Activated CD4-positive, alpha-beta T cell treated with anti-CD3 and anti-CD28 coated beads, Interleukin-2, Interleukin-6, amounts not matched to agents 100 ng/mL and 50 ng/mL, durations not matched to agents 16 hours and 8 hours (primary cell): ENCODE measurements around the gene GABBR2.
"Not testable (repeated sequence)": the region's sequence is repeated elsewhere in the genome, so short reads cannot be mapped to it uniquely, and the experiment has no call there.

ENCODE experiments used
- DNase-seq: peaks from one replicate; pipeline ENCODE4 v3.0.0-alpha.2; 2020

GABBR2 gene

GRCh38 chr9:98310752-98311392 is 397.9 kb downstream of the GABBR2 start:
- DNase-seq = no peak

GRCh38 chr9:98306384-98307145 is 402.2 kb downstream of the GABBR2 start:
- no peak for DNase-seq

GRCh38 chr9:98304381-98304780 is 404.4 kb downstream of the GABBR2 start:
- no peak for DNase-seq

- DNase-seq = no peak
Observed at GRCh38 chr9:98303633-98304125, 405.1 kb downstream of the GABBR2 start.

GRCh38 chr9:98302938-98303632 is 405.6 kb downstream of the GABBR2 start:
- no peak for DNase-seq

- no peak for DNase-seq
Observed at GRCh38 chr9:98302150-98302549, 406.6 kb downstream of the GABBR2 start.

- DNase-seq = no peak
Observed at GRCh38 chr9:98300611-98301010, 408.1 kb downstream of the GABBR2 start.

GRCh38 chr9:98298476-98298875 is 410.3 kb downstream of the GABBR2 start:
- DNase-seq = no peak

GRCh38 chr9:98295824-98296223 is 412.9 kb downstream of the GABBR2 start:
- DNase-seq = no peak

- DNase-seq = no peak
Observed at GRCh38 chr9:98291820-98292219, 416.9 kb downstream of the GABBR2 start.

GRCh38 chr9:98290411-98290810 is 418.3 kb downstream of the GABBR2 start:
- no peak for DNase-seq

GRCh38 chr9:98289614-98290201 is 419.0 kb downstream of the GABBR2 start:
- DNase-seq = no peak

GRCh38 chr9:98288881-98289280 is 419.9 kb downstream of the GABBR2 start:
- no peak for DNase-seq

- no peak for DNase-seq
Observed at GRCh38 chr9:98287384-98287783, 421.4 kb downstream of the GABBR2 start.

- DNase-seq = no peak
Observed at GRCh38 chr9:98285446-98285845, 423.3 kb downstream of the GABBR2 start.

- DNase-seq = no peak
Observed at GRCh38 chr9:98284754-98285153, 424.0 kb downstream of the GABBR2 start.

GRCh38 chr9:98283143-98283542 is 425.6 kb downstream of the GABBR2 start:
- DNase-seq = not testable (repeated sequence)

GRCh38 chr9:98281281-98281680 is 427.5 kb downstream of the GABBR2 start:
- no peak for DNase-seq

- no peak for DNase-seq
Observed at GRCh38 chr9:98280574-98280973, 428.2 kb downstream of the GABBR2 start.

- DNase-seq = no peak
Observed at GRCh38 chr9:98280162-98280561, 428.6 kb downstream of the GABBR2 start.

- no peak for DNase-seq
Observed at GRCh38 chr9:98276907-98277469, 431.7 kb downstream of the GABBR2 start.

GRCh38 chr9:98275159-98275558 is 433.6 kb downstream of the GABBR2 start:
- no peak for DNase-seq

- DNase-seq = no peak
Observed at GRCh38 chr9:98272083-98272482, 436.7 kb downstream of the GABBR2 start.
